IMR-90 (cell line): ENCODE results near the gene LY6G6D. TPM values are rescaled to one million over a fixed set of nuclear protein-coding genes. Genes with fewer than 3 reads are reported as not detected.

Experiments used
- ATAC-seq: fragments of 200-7000 bp; cut with Tn5 transposase; 2 replicates; pipeline ENCODE4 v1.9.1; 2020; ENCODE audit warnings: low read depth, mild to moderate bottlenecking, moderate library complexity
- BruUV-seq: library from RNA; stranded (reverse); fragments of 400-500 nt; replicated peaks from 2 replicates; lab custom pipeline; 2021; lab: Mats Ljungman, UMichigan
- CTCF ChIA-PET: fragments of 300-600 bp; formaldehyde crosslinking; extraction: SDS; loops from one replicate; lab custom pipeline; 2021; ENCODE audit warnings: antibody characterized with exemption; lab: Yijun Ruan, JAX
- POLR2A ChIA-PET: fragments of 300-600 bp; sonication (Branson Sonifier 250); formaldehyde crosslinking; loops from one replicate; lab custom pipeline; 2022; ENCODE audit warnings: antibody characterized with exemption; ENCODE audit not compliant: unreplicated experiment; lab: Charles Lee
- DNase-seq: peaks from one replicate; pipeline ENCODE4 v3.0.0; 2013
- H2AFZ ChIP-seq: replicated peaks from 2 replicates; pipeline ENCODE3; 2013; ENCODE audit warnings: low read length, mild to moderate bottlenecking; ENCODE audit not compliant: poor library complexity
- H2AK5ac ChIP-seq: 2 replicates; pipeline ENCODE4 v1.6.1; 2013; ENCODE audit warnings: low read depth, low read length, inconsistent platforms
- H2AK9ac ChIP-seq: replicated peaks from 2 replicates; pipeline ENCODE3; 2013; ENCODE audit warnings: mild to moderate bottlenecking, low read depth, low read length, moderate library complexity; ENCODE audit not compliant: poor library complexity
- H2BK120ac ChIP-seq: 2 replicates; pipeline ENCODE4 v1.6.1; 2013; ENCODE audit warnings: low read depth, low read length, inconsistent platforms
- H2BK15ac ChIP-seq: 3 replicates; pipeline ENCODE4 v1.6.1; 2013; ENCODE audit warnings: low read depth, low read length, inconsistent platforms
- H2BK20ac ChIP-seq: 2 replicates; pipeline ENCODE4 v1.6.1; 2013; ENCODE audit warnings: low read depth, mild to moderate bottlenecking, inconsistent platforms, low read length, moderate library complexity
- H2BK5ac ChIP-seq: 2 replicates; pipeline ENCODE4 v1.6.1; 2013; ENCODE audit warnings: mild to moderate bottlenecking, low read depth, low read length, inconsistent platforms; ENCODE audit not compliant: poor library complexity, severe bottlenecking
- H3K14ac ChIP-seq: replicated peaks from 2 replicates; pipeline ENCODE4 v1.6.1; 2013; ENCODE audit warnings: low read depth, low read length, inconsistent platforms
- H3K18ac ChIP-seq: 2 replicates; pipeline ENCODE4 v1.6.1; 2013; ENCODE audit warnings: low read depth, low read length, control low read depth
- H3K23ac ChIP-seq: 2 replicates; pipeline ENCODE4 v1.6.1; 2013; ENCODE audit warnings: low read depth, low read length, inconsistent platforms
- H3K27ac ChIP-seq: 2 replicates; pipeline ENCODE4 v1.5.1; 2013; ENCODE audit warnings: mild to moderate bottlenecking, control low read depth, low read length; ENCODE audit not compliant: insufficient read depth
- H3K27me3 ChIP-seq: 2 replicates; pipeline ENCODE4 v1.6.1; 2013; ENCODE audit warnings: low read length; ENCODE audit not compliant: control insufficient read depth, insufficient read depth
- H3K36me3 ChIP-seq: 2 replicates; pipeline ENCODE4 v1.6.1; 2013; ENCODE audit warnings: low read length, mixed read lengths; ENCODE audit not compliant: control insufficient read depth, insufficient read depth
- H3K4ac ChIP-seq: 2 replicates; pipeline ENCODE4 v1.6.1; 2013; ENCODE audit warnings: low read depth, low read length, inconsistent platforms
- H3K4me1 ChIP-seq: 2 replicates; pipeline ENCODE4 v1.6.1; 2013; ENCODE audit warnings: low read length, mixed read lengths; ENCODE audit not compliant: control insufficient read depth, insufficient read depth
- H3K4me2 ChIP-seq: 2 replicates; pipeline ENCODE4 v1.6.1; 2013; ENCODE audit warnings: low read depth, mild to moderate bottlenecking, control low read depth, low read length, moderate library complexity
- H3K4me3 ChIP-seq: 2 replicates; pipeline ENCODE4 v1.5.1; 2013; ENCODE audit warnings: low read depth, mild to moderate bottlenecking, control low read depth, low read length, moderate library complexity; ENCODE audit not compliant: insufficient read depth
- H3K56ac ChIP-seq: 2 replicates; pipeline ENCODE4 v1.6.1; 2013; ENCODE audit warnings: low read length, inconsistent platforms; ENCODE audit not compliant: insufficient read depth; ENCODE audit errors: extremely low read depth
- H3K79me1 ChIP-seq, 2 experiments: 2 replicates each; pipeline ENCODE4 v1.6.1; 2013; ENCODE audit warnings: low read length in 2 of 2, inconsistent platforms in 1 of 2, low read depth in 1 of 2
- H3K9ac ChIP-seq: 2 replicates; pipeline ENCODE4 v1.6.1; 2013; ENCODE audit warnings: low read depth, low read length, control low read depth
- H3K9me1 ChIP-seq: 2 replicates; pipeline ENCODE4 v1.6.1; 2013; ENCODE audit warnings: low read length, inconsistent platforms; ENCODE audit not compliant: insufficient read depth
- H3K9me3 ChIP-seq: 2 replicates; pipeline ENCODE4 v1.6.1; 2013; ENCODE audit warnings: low read length; ENCODE audit not compliant: control insufficient read depth, insufficient read depth
- H4K20me1 ChIP-seq: 2 replicates; pipeline ENCODE4 v1.6.1; 2013; ENCODE audit warnings: low read length, inconsistent platforms; ENCODE audit not compliant: insufficient read depth
- H4K5ac ChIP-seq: 2 replicates; pipeline ENCODE4 v1.6.1; 2013; ENCODE audit warnings: mild to moderate bottlenecking, low read depth, low read length, control low read depth
- H4K8ac ChIP-seq, 2 experiments: 2 replicates each; pipeline ENCODE4 v1.6.1; 2013; ENCODE audit warnings: low read depth in 2 of 2, low read length in 2 of 2, control low read depth in 1 of 2, inconsistent platforms in 1 of 2
- H4K91ac ChIP-seq: 2 replicates; pipeline ENCODE4 v1.6.1; 2013; ENCODE audit warnings: low read depth, low read length, inconsistent platforms; ENCODE audit not compliant: insufficient read depth
- BHLHE40 ChIP-seq: fragments of 150-350 bp; IDR thresholded peaks from 2 replicates; pipeline ENCODE4 v1.6.1; 2016; ENCODE audit warnings: mild to moderate bottlenecking, low read depth, low read length
- CHD1 ChIP-seq: IDR thresholded peaks from 2 replicates; pipeline ENCODE4 v1.6.1; 2012; ENCODE audit warnings: low read depth, low read length, improper control_type of control experiment
- FOS ChIP-seq: fragments of 150-350 bp; IDR thresholded peaks from 2 replicates; pipeline ENCODE4 v1.6.1; 2016; ENCODE audit warnings: low read depth, low read length
- MAFK ChIP-seq: IDR thresholded peaks from 2 replicates; pipeline ENCODE4 v1.6.1; 2012; ENCODE audit warnings: low read depth, low read length, improper control_type of control experiment
- MAZ ChIP-seq: IDR thresholded peaks from 2 replicates; pipeline ENCODE4 v1.6.1; 2012; ENCODE audit warnings: low read depth, mild to moderate bottlenecking, low read length, improper control_type of control experiment, moderate library complexity, borderline replicate concordance
- MXI1 ChIP-seq: IDR thresholded peaks from 2 replicates; pipeline ENCODE4 v1.6.1; 2012; ENCODE audit warnings: low read depth, mild to moderate bottlenecking, low read length, moderate library complexity, borderline replicate concordance
- NFE2L2 ChIP-seq: fragments of 150-350 bp; IDR thresholded peaks from 2 replicates; pipeline ENCODE4 v1.6.1; 2016; ENCODE audit warnings: low read depth, mild to moderate bottlenecking, low read length
- POLR2A ChIP-seq: IDR thresholded peaks from 2 replicates; pipeline ENCODE4 v1.6.1; 2012; ENCODE audit warnings: mild to moderate bottlenecking, low read depth, low read length
- RAD21 ChIP-seq: IDR thresholded peaks from 2 replicates; pipeline ENCODE4 v1.6.1; 2012; ENCODE audit warnings: low read length, improper control_type of control experiment
- RCOR1 ChIP-seq: IDR thresholded peaks from 2 replicates; pipeline ENCODE4 v1.6.1; 2012; ENCODE audit warnings: mild to moderate bottlenecking, low read length, improper control_type of control experiment; ENCODE audit not compliant: insufficient replicate concordance
- RFX5 ChIP-seq: IDR thresholded peaks from 2 replicates; pipeline ENCODE4 v1.8.0; 2012; ENCODE audit warnings: low read depth, mild to moderate bottlenecking, low read length, moderate library complexity
- SMC3 ChIP-seq: fragments of 150-350 bp; IDR thresholded peaks from 2 replicates; pipeline ENCODE4 v1.6.1; 2016; ENCODE audit warnings: low read depth, mild to moderate bottlenecking, antibody characterized with exemption, low read length, moderate library complexity
- WGBS, 2 experiments: methylation state at CpG; one replicate each; pipeline versions ENCODE4 v1.1.5 to v1.1.7; 2013; ENCODE audit warnings: missing lambda C conversion rate in 2 of 2; ENCODE audit not compliant: insufficient read length in 1 of 2; ENCODE audit errors: extremely low coverage in 2 of 2; 5-methylcytosine and 5-hydroxymethylcytosine counted together
- dilution Hi-C: fragments of 300-500 bp; cut with HindIII; formaldehyde crosslinking; loops from one replicate; pipeline ENCODE4 v1.14.3; 2018; ENCODE audit warnings: low sequenced_read_pairs; ENCODE audit not compliant: unreplicated experiment
- in situ Hi-C: fragments of 300-500 bp; cut with MboI; formaldehyde crosslinking; loops from 3 replicates; pipeline ENCODE4 v1.14.3; 2019; ENCODE audit warnings: low sequenced_read_pairs, inconsistent platforms, mixed read lengths
- intact Hi-C: fragments of 100-400 bp; cut with micrococcal nuclease; formaldehyde crosslinking; loops from 2 replicates; pipeline ENCODE4 v1.10.0; 2022
- polyA plus RNA-seq, 3 experiments: library from polyadenylated mRNA; depleted of rRNA; stranded (reverse); fragments of >200 nt; gene quantifications; 2 replicates each; pipeline ENCODE4 v1.2.3, GENCODE V29; 2012; ENCODE audit warnings: low replicate concordance in 1 of 3
- total RNA-seq: library from RNA; depleted of rRNA; stranded (reverse); fragments of >200 nt; gene quantifications from 2 replicates; pipeline ENCODE4 v1.2.3, GENCODE V29; 2012
- TF ChIP-seq, protein P1 (sequence below): fragments of 150-350 bp; IDR thresholded peaks from 2 replicates; pipeline ENCODE4 v1.6.1; 2016; ENCODE audit warnings: low read depth, mild to moderate bottlenecking, low read length, moderate library complexity, borderline replicate concordance
- TF ChIP-seq, protein P2 (sequence below): conservative IDR thresholded peaks from 2 replicates; pipeline ENCODE4 v1.5.1; 2012; ENCODE audit warnings: mild to moderate bottlenecking, low read depth, low read length, improper control_type of control experiment
- TF ChIP-seq, protein P3 (sequence below): fragments of 150-350 bp; IDR thresholded peaks from 2 replicates; pipeline ENCODE4 v1.6.1; 2017; ENCODE audit warnings: mild to moderate bottlenecking, antibody characterized with exemption, low read length, low read depth

LY6G6D gene
- total and polyA plus RNA-seq, 2 of the 4 experiments (the other 2 are of a cell fraction) = not detected

DNA sequence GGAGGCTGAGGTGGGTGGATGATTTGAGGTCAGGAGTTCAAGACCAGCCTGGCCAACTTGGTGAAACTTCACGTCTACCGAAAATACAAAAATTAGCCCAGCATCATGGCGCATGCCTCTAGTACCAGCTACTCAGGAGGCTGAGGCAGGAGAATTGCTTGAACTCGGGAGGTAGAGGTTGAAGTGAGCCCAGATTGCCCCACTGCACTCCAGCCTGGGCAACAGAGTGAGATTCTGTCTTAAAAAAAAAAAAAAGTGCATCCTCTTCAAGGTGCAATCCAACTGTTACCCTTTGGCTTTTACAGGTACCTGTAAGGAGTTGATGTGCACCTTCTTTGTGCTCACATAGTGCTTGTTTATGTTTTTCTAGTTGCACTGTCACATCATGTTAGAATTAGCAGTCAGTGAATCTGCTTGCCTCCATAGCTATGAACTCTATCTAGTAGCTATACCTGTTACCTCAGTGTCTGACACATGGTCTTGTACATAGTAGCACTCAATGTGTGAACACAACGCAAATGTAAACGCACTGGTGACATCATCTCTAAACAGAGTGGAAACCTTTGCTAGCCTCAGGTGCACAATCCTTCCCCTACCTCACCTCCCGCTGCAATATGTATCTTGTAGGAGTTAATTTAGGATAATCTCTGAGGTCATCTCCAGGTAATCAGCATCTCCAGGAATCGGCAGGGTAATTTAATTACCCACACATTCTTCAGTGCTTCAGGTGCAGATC is 34.3 kb downstream of the LY6G6D start:
- Histone ChIP-seq H3K4me1 (peaks cover 5% of the 10 kb centered on the region), H3K4me2 (no peak overlapping the region), H3K36me3 (no peaks in the 10 kb centered on the region; the same call in 1 of the 2 replicates), H3K27me3 (no peaks in the 10 kb centered on the region), H2AK9ac (no peak overlapping the region), H2AFZ (no peak overlapping the region), H3K4me3 (no peak overlapping the region), H3K27ac (no peak overlapping the region), H3K56ac (no peak overlapping the region), H3K4ac (no peak overlapping the region), H3K9me1 (peaks cover 6% of the 10 kb centered on the region), H4K5ac (no peak overlapping the region), H3K14ac (no peak overlapping the region), H2AK5ac (no peak overlapping the region), H2BK5ac (no peak overlapping the region), H3K23ac (no peak overlapping the region), H2BK20ac (no peak overlapping the region), H4K20me1 (peaks cover 3% of the 10 kb centered on the region; the same call in 1 of the 2 replicates), H4K91ac (no peak overlapping the region), H4K8ac (no peak overlapping the region), H2BK15ac (no peak overlapping the region), H3K9ac (no peak overlapping the region), H3K18ac (no peak overlapping the region), H3K79me1 (0 out of 4 replicates have a peak, but pooled peaks cover 0 to 12% of the 10 kb centered on the region in 2 experiments), H3K9me3 (no peaks in the 10 kb centered on the region), H2BK120ac (no peak overlapping the region)
- dilution Hi-C loops = no loop called here
- WGBS, 2 experiments = 100% methylated on average over 2 of the region's 8 CpGs; no CpG with 5 or more reads in 1 of the 2 experiments
- DNase-seq (no peak), ATAC-seq (no peak)
- intact Hi-C loops = no loop called here
- in situ Hi-C loops = no loop called here
- POLR2A ChIA-PET = no interaction called here
- BruUV-seq = TSS peak; percentile 29
- CTCF ChIA-PET = interaction anchor here (0.6 to 1.3 kb wide), 3 partner anchors 12 to 20 kb away, joined by 3 read pairs; no protein-coding TSS in a partner anchor
- no peak for TF ChIP-seq MXI1
- no peak for TF ChIP-seq POLR2A
- no peak for TF ChIP-seq FOS
- no peak for TF ChIP-seq MAZ
- TF ChIP-seq RCOR1 = no peak
- TF ChIP-seq, protein P1, sequence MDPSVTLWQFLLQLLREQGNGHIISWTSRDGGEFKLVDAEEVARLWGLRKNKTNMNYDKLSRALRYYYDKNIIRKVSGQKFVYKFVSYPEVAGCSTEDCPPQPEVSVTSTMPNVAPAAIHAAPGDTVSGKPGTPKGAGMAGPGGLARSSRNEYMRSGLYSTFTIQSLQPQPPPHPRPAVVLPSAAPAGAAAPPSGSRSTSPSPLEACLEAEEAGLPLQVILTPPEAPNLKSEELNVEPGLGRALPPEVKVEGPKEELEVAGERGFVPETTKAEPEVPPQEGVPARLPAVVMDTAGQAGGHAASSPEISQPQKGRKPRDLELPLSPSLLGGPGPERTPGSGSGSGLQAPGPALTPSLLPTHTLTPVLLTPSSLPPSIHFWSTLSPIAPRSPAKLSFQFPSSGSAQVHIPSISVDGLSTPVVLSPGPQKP = no peak
- TF ChIP-seq MAFK = no peak
- TF ChIP-seq, protein P2, sequence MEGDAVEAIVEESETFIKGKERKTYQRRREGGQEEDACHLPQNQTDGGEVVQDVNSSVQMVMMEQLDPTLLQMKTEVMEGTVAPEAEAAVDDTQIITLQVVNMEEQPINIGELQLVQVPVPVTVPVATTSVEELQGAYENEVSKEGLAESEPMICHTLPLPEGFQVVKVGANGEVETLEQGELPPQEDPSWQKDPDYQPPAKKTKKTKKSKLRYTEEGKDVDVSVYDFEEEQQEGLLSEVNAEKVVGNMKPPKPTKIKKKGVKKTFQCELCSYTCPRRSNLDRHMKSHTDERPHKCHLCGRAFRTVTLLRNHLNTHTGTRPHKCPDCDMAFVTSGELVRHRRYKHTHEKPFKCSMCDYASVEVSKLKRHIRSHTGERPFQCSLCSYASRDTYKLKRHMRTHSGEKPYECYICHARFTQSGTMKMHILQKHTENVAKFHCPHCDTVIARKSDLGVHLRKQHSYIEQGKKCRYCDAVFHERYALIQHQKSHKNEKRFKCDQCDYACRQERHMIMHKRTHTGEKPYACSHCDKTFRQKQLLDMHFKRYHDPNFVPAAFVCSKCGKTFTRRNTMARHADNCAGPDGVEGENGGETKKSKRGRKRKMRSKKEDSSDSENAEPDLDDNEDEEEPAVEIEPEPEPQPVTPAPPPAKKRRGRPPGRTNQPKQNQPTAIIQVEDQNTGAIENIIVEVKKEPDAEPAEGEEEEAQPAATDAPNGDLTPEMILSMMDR = no peak
- no peak for TF ChIP-seq CHD1
- TF ChIP-seq SMC3 = no peak
- no peak for TF ChIP-seq NFE2L2
- TF ChIP-seq, protein P3, sequence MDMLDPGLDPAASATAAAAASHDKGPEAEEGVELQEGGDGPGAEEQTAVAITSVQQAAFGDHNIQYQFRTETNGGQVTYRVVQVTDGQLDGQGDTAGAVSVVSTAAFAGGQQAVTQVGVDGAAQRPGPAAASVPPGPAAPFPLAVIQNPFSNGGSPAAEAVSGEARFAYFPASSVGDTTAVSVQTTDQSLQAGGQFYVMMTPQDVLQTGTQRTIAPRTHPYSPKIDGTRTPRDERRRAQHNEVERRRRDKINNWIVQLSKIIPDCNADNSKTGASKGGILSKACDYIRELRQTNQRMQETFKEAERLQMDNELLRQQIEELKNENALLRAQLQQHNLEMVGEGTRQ = no peak
- no peak for TF ChIP-seq BHLHE40
- TF ChIP-seq RAD21 = no peak
- TF ChIP-seq RFX5 = no peak
